ENCODE results near the gene ADAMTS3.

DNA sequence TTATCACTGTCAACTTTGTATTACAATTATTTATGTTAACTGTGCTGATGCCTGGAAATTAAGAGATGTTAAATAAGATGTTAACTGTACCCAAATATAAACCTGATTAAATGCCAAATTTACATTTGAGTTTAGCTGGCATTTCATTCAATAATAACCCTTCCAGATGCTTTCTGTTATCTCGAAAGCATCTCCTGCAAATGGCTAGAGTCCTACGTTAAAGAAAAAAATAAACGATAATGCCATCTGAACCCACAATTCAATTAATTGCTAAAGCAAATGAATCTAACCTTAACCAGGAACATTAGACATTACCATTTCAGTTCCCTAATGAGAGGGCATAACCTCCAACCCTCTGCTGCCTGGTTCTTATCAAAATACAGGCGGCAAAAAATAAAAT, 145.0 kb downstream of the ADAMTS3 start:
- TF ChIP-seq, protein P1, sequence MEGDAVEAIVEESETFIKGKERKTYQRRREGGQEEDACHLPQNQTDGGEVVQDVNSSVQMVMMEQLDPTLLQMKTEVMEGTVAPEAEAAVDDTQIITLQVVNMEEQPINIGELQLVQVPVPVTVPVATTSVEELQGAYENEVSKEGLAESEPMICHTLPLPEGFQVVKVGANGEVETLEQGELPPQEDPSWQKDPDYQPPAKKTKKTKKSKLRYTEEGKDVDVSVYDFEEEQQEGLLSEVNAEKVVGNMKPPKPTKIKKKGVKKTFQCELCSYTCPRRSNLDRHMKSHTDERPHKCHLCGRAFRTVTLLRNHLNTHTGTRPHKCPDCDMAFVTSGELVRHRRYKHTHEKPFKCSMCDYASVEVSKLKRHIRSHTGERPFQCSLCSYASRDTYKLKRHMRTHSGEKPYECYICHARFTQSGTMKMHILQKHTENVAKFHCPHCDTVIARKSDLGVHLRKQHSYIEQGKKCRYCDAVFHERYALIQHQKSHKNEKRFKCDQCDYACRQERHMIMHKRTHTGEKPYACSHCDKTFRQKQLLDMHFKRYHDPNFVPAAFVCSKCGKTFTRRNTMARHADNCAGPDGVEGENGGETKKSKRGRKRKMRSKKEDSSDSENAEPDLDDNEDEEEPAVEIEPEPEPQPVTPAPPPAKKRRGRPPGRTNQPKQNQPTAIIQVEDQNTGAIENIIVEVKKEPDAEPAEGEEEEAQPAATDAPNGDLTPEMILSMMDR (IDR thresholded peaks at IDR 0.05 in 2 of 3, conservative IDR thresholded peaks at IDR 0.05 in 1 of 3; ENCODE audit: insufficient read depth in 2 of 3, low read depth in 1 of 3, low read length in 3 of 3), result no peak
- TF ChIP-seq JUND (IDR thresholded peaks at IDR 0.05; ENCODE audit: borderline replicate concordance, low read depth, low read length) (no peak), JUND (tag; IDR thresholded peaks at IDR 0.05; ENCODE audit: borderline replicate concordance, low read depth, low read length) (no peak), FOSL1 (tag; conservative IDR thresholded peaks at IDR 0.05) (no peak), ZBED1 (IDR thresholded peaks at IDR 0.05) (no peak), NFYB (IDR thresholded peaks at IDR 0.05; ENCODE audit: extremely low read depth, insufficient read length) (no peak), SIN3B (IDR thresholded peaks at IDR 0.05; ENCODE audit: low read depth) (no peak), SRSF1 (IDR thresholded peaks at IDR 0.05; ENCODE audit: low read depth, low read length) (no peak)
- TF ChIP-seq, protein P2, sequence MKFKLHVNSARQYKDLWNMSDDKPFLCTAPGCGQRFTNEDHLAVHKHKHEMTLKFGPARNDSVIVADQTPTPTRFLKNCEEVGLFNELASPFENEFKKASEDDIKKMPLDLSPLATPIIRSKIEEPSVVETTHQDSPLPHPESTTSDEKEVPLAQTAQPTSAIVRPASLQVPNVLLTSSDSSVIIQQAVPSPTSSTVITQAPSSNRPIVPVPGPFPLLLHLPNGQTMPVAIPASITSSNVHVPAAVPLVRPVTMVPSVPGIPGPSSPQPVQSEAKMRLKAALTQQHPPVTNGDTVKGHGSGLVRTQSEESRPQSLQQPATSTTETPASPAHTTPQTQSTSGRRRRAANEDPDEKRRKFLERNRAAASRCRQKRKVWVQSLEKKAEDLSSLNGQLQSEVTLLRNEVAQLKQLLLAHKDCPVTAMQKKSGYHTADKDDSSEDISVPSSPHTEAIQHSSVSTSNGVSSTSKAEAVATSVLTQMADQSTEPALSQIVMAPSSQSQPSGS (CRISPR knock-in tag; IDR thresholded peaks at IDR 0.05), result no peak
- TF ChIP-seq, protein P3, sequence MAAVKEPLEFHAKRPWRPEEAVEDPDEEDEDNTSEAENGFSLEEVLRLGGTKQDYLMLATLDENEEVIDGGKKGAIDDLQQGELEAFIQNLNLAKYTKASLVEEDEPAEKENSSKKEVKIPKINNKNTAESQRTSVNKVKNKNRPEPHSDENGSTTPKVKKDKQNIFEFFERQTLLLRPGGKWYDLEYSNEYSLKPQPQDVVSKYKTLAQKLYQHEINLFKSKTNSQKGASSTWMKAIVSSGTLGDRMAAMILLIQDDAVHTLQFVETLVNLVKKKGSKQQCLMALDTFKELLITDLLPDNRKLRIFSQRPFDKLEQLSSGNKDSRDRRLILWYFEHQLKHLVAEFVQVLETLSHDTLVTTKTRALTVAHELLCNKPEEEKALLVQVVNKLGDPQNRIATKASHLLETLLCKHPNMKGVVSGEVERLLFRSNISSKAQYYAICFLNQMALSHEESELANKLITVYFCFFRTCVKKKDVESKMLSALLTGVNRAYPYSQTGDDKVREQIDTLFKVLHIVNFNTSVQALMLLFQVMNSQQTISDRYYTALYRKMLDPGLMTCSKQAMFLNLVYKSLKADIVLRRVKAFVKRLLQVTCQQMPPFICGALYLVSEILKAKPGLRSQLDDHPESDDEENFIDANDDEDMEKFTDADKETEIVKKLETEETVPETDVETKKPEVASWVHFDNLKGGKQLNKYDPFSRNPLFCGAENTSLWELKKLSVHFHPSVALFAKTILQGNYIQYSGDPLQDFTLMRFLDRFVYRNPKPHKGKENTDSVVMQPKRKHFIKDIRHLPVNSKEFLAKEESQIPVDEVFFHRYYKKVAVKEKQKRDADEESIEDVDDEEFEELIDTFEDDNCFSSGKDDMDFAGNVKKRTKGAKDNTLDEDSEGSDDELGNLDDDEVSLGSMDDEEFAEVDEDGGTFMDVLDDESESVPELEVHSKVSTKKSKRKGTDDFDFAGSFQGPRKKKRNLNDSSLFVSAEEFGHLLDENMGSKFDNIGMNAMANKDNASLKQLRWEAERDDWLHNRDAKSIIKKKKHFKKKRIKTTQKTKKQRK (IDR thresholded peaks at IDR 0.05; ENCODE audit: borderline replicate concordance, low read depth, low read length), result no peak
- TF ChIP-seq, protein P4, sequence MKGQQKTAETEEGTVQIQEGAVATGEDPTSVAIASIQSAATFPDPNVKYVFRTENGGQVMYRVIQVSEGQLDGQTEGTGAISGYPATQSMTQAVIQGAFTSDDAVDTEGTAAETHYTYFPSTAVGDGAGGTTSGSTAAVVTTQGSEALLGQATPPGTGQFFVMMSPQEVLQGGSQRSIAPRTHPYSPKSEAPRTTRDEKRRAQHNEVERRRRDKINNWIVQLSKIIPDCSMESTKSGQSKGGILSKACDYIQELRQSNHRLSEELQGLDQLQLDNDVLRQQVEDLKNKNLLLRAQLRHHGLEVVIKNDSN (CRISPR knock-in tag; IDR thresholded peaks at IDR 0.05), result no peak

All from K562 (cell line).